PC-3 (cell line): Measurements from ENCODE around the gene CPT1C. TPM values are rescaled to one million over a fixed set of nuclear protein-coding genes. Genes with fewer than 3 reads are reported as not detected.

Source experiments
- ATAC-seq: fragments of 200-7000 bp; cut with Tn5 transposase; 2 replicates; pipeline ENCODE4 v1.9.1; 2020; ENCODE audit warnings: mild to moderate bottlenecking, moderate library complexity
- BruUV-seq: library from RNA; stranded (reverse); fragments of 400-500 nt; replicated peaks from 2 replicates; lab custom pipeline; 2021; lab: Mats Ljungman, UMichigan
- CTCF ChIA-PET: fragments of 300-600 bp; sonication (Branson Sonifier 250); formaldehyde crosslinking; loops from one replicate; lab custom pipeline; 2022; ENCODE audit warnings: antibody characterized with exemption; lab: Charles Lee
- POLR2A ChIA-PET: fragments of 300-600 bp; sonication (Branson Sonifier 250); formaldehyde crosslinking; loops from one replicate; lab custom pipeline; 2022; ENCODE audit warnings: antibody characterized with exemption; ENCODE audit not compliant: unreplicated experiment; lab: Charles Lee
- DNase-seq: peaks from one replicate; pipeline ENCODE4 v3.0.0-alpha.2; 2015
- H2AFZ ChIP-seq: fragments of 300-600 bp; sonication (generic); 2 replicates; pipeline ENCODE4 v1.6.0; 2016; ENCODE audit warnings: antibody characterized with exemption, low read length
- H3F3A ChIP-seq: fragments of 300-600 bp; sonication (generic); one replicate; pipeline ENCODE4 v1.6.0; 2017; ENCODE audit warnings: antibody characterized with exemption, low read length, control low read depth, mild to moderate bottlenecking; ENCODE audit not compliant: unreplicated experiment
- H3K27ac ChIP-seq: fragments of 300-600 bp; sonication (generic); 2 replicates; pipeline ENCODE4 v1.5.1; 2016; ENCODE audit warnings: mild to moderate bottlenecking, low read length
- H3K27me3 ChIP-seq: fragments of 300-600 bp; sonication (generic); 2 replicates; pipeline ENCODE4 v1.6.1; 2016; ENCODE audit warnings: low read length, mixed read lengths
- H3K36me3 ChIP-seq: fragments of 300-600 bp; sonication (generic); 2 replicates; pipeline ENCODE4 v1.6.1; 2016; ENCODE audit warnings: low read depth, mixed run types, low read length, mixed read lengths
- H3K4me1 ChIP-seq: fragments of 300-600 bp; sonication (generic); 2 replicates; pipeline ENCODE4 v1.5.1; 2016; ENCODE audit warnings: low read length; ENCODE audit not compliant: insufficient read depth
- H3K4me2 ChIP-seq: fragments of 300-600 bp; sonication (generic); 2 replicates; pipeline ENCODE4 v1.6.0; 2016; ENCODE audit warnings: low read length
- H3K4me3 ChIP-seq: fragments of 300-600 bp; sonication (generic); 2 replicates; pipeline ENCODE4 v1.5.1; 2016; ENCODE audit warnings: mild to moderate bottlenecking, low read length, mixed read lengths
- H3K79me2 ChIP-seq: fragments of 300-600 bp; sonication (generic); 2 replicates; pipeline ENCODE4 v1.6.1; 2017; ENCODE audit warnings: low read length, mixed read lengths
- H3K9ac ChIP-seq: fragments of 300-600 bp; sonication (generic); 2 replicates; pipeline ENCODE4 v1.6.0; 2016; ENCODE audit warnings: mild to moderate bottlenecking, low read length
- H3K9me2 ChIP-seq: fragments of 300-600 bp; sonication (generic); replicated peaks from 2 replicates; pipeline ENCODE4 v1.6.1; 2016; ENCODE audit warnings: mixed run types, low read length, mixed read lengths
- H3K9me3 ChIP-seq: fragments of 300-600 bp; sonication (generic); 2 replicates; pipeline ENCODE4 v1.6.1; 2016; ENCODE audit warnings: low read length, mixed read lengths
- H4K20me1 ChIP-seq: fragments of 300-600 bp; sonication (generic); 2 replicates; pipeline ENCODE4 v1.6.1; 2016; ENCODE audit warnings: low read length, mixed read lengths
- CTCF ChIP-seq: fragments of 300-600 bp; sonication (generic); conservative IDR thresholded peaks from 2 replicates; pipeline ENCODE4 v1.5.1; 2017; ENCODE audit warnings: antibody characterized with exemption, low read depth, mild to moderate bottlenecking, low read length
- EZH2 ChIP-seq: fragments of 300-600 bp; sonication (generic); IDR thresholded peaks from one replicate; pipeline ENCODE4 v1.6.1; 2017; ENCODE audit warnings: antibody characterized with exemption, mild to moderate bottlenecking, low read length; ENCODE audit not compliant: unreplicated experiment
- EZH2phosphoT487 ChIP-seq: fragments of 300-600 bp; sonication (generic); IDR thresholded peaks from 2 replicates; pipeline ENCODE4 v1.6.1; 2018; ENCODE audit warnings: mild to moderate bottlenecking, antibody characterized with exemption, low read length, borderline replicate concordance
- intact Hi-C: fragments of 100-400 bp; cut with micrococcal nuclease; formaldehyde crosslinking; loops from 2 replicates; pipeline ENCODE4 v1.9.0; 2023
- total RNA-seq: library from RNA; depleted of rRNA; stranded (reverse); fragments of >200 nt; gene quantifications from 2 replicates; pipeline ENCODE4 v1.2.3, GENCODE V29; 2014

CPT1C gene
- total RNA-seq, 1 experiment from 2014 or later: 11.5 TPM

GRCh38 chr19:49758292-49758691 is 67.4 kb downstream of the CPT1C start:
- H3K4me2 ChIP-seq: peak overlapping the region; percentile 4; the same call in 1 of the 2 replicates

GRCh38 chr19:49761249-49761624 is 70.3 kb downstream of the CPT1C start:
- Histone ChIP-seq H3K79me2 (no peaks in the 10 kb centered on the region), H4K20me1 (no peaks in the 10 kb centered on the region), H3F3A (peaks cover 6% of the 10 kb centered on the region), H3K9ac (no peak overlapping the region), H3K9me2 (no peaks in the 10 kb centered on the region), H3K4me2 (no peak overlapping the region), H3K27ac (no peak overlapping the region), H3K4me3 (no peak overlapping the region), H3K27me3 (no peaks in the 10 kb centered on the region), H3K36me3 (no peaks in the 10 kb centered on the region), H3K4me1 (peaks cover 11% of the 10 kb centered on the region), H3K9me3 (no peaks in the 10 kb centered on the region), H2AFZ (no peak overlapping the region; the same call in 1 of the 2 replicates)
- ChIA-PET POLR2A (no interaction called here), CTCF (no interaction called here)
- BruUV-seq: no TSS peak
- DNase-seq (no peak), ATAC-seq (no peak)
- no peak for TF ChIP-seq EZH2
- TF ChIP-seq EZH2phosphoT487: no peak
- TF ChIP-seq CTCF: no peak
- intact Hi-C loops: no loop called here

More at GRCh38 chr19:49758292-49758691, 67.4 kb downstream of the CPT1C start:
- Histone ChIP-seq H3K79me2 (no peaks in the 10 kb centered on the region), H3K36me3 (no peaks in the 10 kb centered on the region), H3K27ac (no peak overlapping the region), H3F3A (peaks cover 4% of the 10 kb centered on the region), H3K9ac (no peak overlapping the region), H3K9me3 (no peaks in the 10 kb centered on the region), H3K4me1 (no peaks in the 10 kb centered on the region), H4K20me1 (no peaks in the 10 kb centered on the region), H3K27me3 (no peaks in the 10 kb centered on the region), H3K9me2 (no peaks in the 10 kb centered on the region), H3K4me3 (no peak overlapping the region), H2AFZ (peak overlapping the region; percentile 37; the same call in 1 of the 2 replicates)
- POLR2A ChIA-PET: interaction anchor here (0.6 kb wide), 1 partner anchor 91 kb away, joined by 3 read pairs; no protein-coding TSS in a partner anchor
- intact Hi-C loops: no loop called here
- peak; percentile 60 for ATAC-seq
- peak; percentile 42 for DNase-seq
- TF ChIP-seq CTCF (no peak), EZH2 (no peak), EZH2phosphoT487 (no peak)
- CTCF ChIA-PET: interaction anchor here (0.8 kb wide), 1 partner anchor 79 kb away, joined by 3 read pairs; no protein-coding TSS in a partner anchor
- no TSS peak for BruUV-seq

GRCh38 chr19:49761625-49762311 is 70.9 kb downstream of the CPT1C start:
- H3K27ac ChIP-seq: no peak overlapping the region
- H3K36me3 ChIP-seq: no peaks in the 10 kb centered on the region
- H3K27me3 ChIP-seq: no peaks in the 10 kb centered on the region
- H4K20me1 ChIP-seq: no peaks in the 10 kb centered on the region
- no peak overlapping the region for H3K4me2 ChIP-seq
- H3K9ac ChIP-seq: no peak overlapping the region
- DNase-seq (peak; percentile 31), ATAC-seq (no peak)
- H3K4me3 ChIP-seq: no peak overlapping the region
- ChIA-PET CTCF (no interaction called here), POLR2A (no interaction called here)
- peaks cover 3% of the 10 kb centered on the region for H3F3A ChIP-seq
- no peaks in the 10 kb centered on the region for H3K79me2 ChIP-seq
- no peaks in the 10 kb centered on the region for H3K9me2 ChIP-seq
- TF ChIP-seq CTCF: peak; percentile 46
- TF ChIP-seq EZH2: no peak
- TF ChIP-seq EZH2phosphoT487: no peak
- intact Hi-C loops: no loop called here
- H2AFZ ChIP-seq: no peak overlapping the region; the same call in 1 of the 2 replicates
- H3K4me1 ChIP-seq: peaks cover 11% of the 10 kb centered on the region
- BruUV-seq: no TSS peak
- no peaks in the 10 kb centered on the region for H3K9me3 ChIP-seq
